ENCODE measurements around the gene RHOBTB1. TPM values are rescaled to one million over a fixed set of nuclear protein-coding genes. Genes with fewer than 3 reads are reported as not detected.

RHOBTB1 gene
- 15.8 and 15.9 TPM in 2 replicates for total RNA-seq
- long read RNA-seq, full-length matches to known transcripts: 2 of 21 reads
- long read RNA-seq, partial matches to known transcripts: 6 of 21 reads
- long read RNA-seq, other reads (novel, unspliced or antisense): 13 of 21 reads

- Mint-ChIP-seq H3K27me3 (ENCODE audit: low read depth) (no peaks in the 10 kb centered on the region), H3K4me1 (peaks cover 26% of the 10 kb centered on the region), H3K9me3 (no peaks in the 10 kb centered on the region), H3K4me3 (peak within 1 kb of the TSS; percentile 91), H3K27ac (ENCODE audit: unreplicated experiment) (peak within 1 kb of the TSS; percentile 99), H3K36me3 (ENCODE audit: low read depth) (no peaks in the 10 kb centered on the region)
- TF ChIP-seq CTCF (conservative IDR thresholded peaks at IDR 0.05): no peak
- DNase-seq (ENCODE audit: low read depth, low spot score): peak; percentile 64
Measured at GRCh38 chr10:60944058-60944909, at the start of gene RHOBTB1. RHOBTB1 (minus strand) TSS chr10:60944185; CDS start chr10:60911542, 32,643 bp downstream.

GRCh38 chr10:60992636-60993035, 48.7 kb upstream of the RHOBTB1 start:
- Mint-ChIP-seq H3K36me3 (ENCODE audit: low read depth) (no peaks in the 10 kb centered on the region), H3K27ac (ENCODE audit: unreplicated experiment) (no peak overlapping the region), H3K4me1 (no peaks in the 10 kb centered on the region), H3K9me3 (peaks cover 3% of the 10 kb centered on the region), H3K4me3 (no peak overlapping the region), H3K27me3 (ENCODE audit: low read depth) (no peaks in the 10 kb centered on the region)
- no peak for DNase-seq (ENCODE audit: low read depth, low spot score)
- TF ChIP-seq CTCF (conservative IDR thresholded peaks at IDR 0.05): no peak

GRCh38 chr10:60990663-60991062, 46.7 kb upstream of the RHOBTB1 start:
- TF ChIP-seq CTCF (conservative IDR thresholded peaks at IDR 0.05): no peak
- DNase-seq (ENCODE audit: low read depth, low spot score): no peak
- H3K27me3 Mint-ChIP-seq (ENCODE audit: low read depth): no peaks in the 10 kb centered on the region
- no peaks in the 10 kb centered on the region for H3K4me1 Mint-ChIP-seq
- H3K9me3 Mint-ChIP-seq: peaks cover 3% of the 10 kb centered on the region
- no peak overlapping the region for H3K27ac Mint-ChIP-seq (ENCODE audit: unreplicated experiment)
- H3K4me3 Mint-ChIP-seq: no peak overlapping the region
- H3K36me3 Mint-ChIP-seq (ENCODE audit: low read depth): no peaks in the 10 kb centered on the region

- Mint-ChIP-seq H3K27me3 (ENCODE audit: low read depth) (no peaks in the 10 kb centered on the region), H3K4me1 (no peaks in the 10 kb centered on the region), H3K4me3 (no peak overlapping the region), H3K9me3 (peaks cover 3% of the 10 kb centered on the region), H3K27ac (ENCODE audit: unreplicated experiment) (no peak overlapping the region), H3K36me3 (ENCODE audit: low read depth) (no peaks in the 10 kb centered on the region)
- no peak for DNase-seq (ENCODE audit: low read depth, low spot score)
- no peak for TF ChIP-seq CTCF (conservative IDR thresholded peaks at IDR 0.05)
Measured at GRCh38 chr10:60989400-60989876, 45.5 kb upstream of the RHOBTB1 start.

- Mint-ChIP-seq H3K27me3 (ENCODE audit: low read depth) (no peaks in the 10 kb centered on the region), H3K4me3 (no peak overlapping the region), H3K9me3 (peaks cover 3% of the 10 kb centered on the region), H3K36me3 (ENCODE audit: low read depth) (no peaks in the 10 kb centered on the region), H3K4me1 (no peaks in the 10 kb centered on the region), H3K27ac (ENCODE audit: unreplicated experiment) (no peak overlapping the region)
- TF ChIP-seq CTCF (conservative IDR thresholded peaks at IDR 0.05): no peak
- no peak for DNase-seq (ENCODE audit: low read depth, low spot score)
Measured at GRCh38 chr10:60986791-60987190, 42.8 kb upstream of the RHOBTB1 start.
